Activated T-helper 9 cell treated with anti-CD3 and anti-CD28 coated beads, Interleukin-2, amount 50 U/mL, for 16 hours (primary cell): ENCODE measurements around the gene RFTN1.

Experiments
- DNase-seq: peaks from one replicate; pipeline ENCODE4 v3.0.0-alpha.2; 2020; ENCODE audit warnings: low read depth

Gene RFTN1

GRCh38 chr3:16378415-16378814 is 135.1 kb downstream of the RFTN1 start:
- DNase-seq, result no peak

- no peak for DNase-seq
These were observed 135.6 kb downstream of the RFTN1 start for GRCh38 chr3:16377847-16378302.

- no peak for DNase-seq
These were observed 136.3 kb downstream of the RFTN1 start for GRCh38 chr3:16377196-16377595.

GRCh38 chr3:16375891-16376290 is 137.6 kb downstream of the RFTN1 start:
- DNase-seq, result no peak

GRCh38 chr3:16374935-16375245 is 138.6 kb downstream of the RFTN1 start:
- no peak for DNase-seq

GRCh38 chr3:16374047-16374934 is 139.2 kb downstream of the RFTN1 start:
- DNase-seq, result no peak

- DNase-seq, result no peak
These were observed 140.1 kb downstream of the RFTN1 start for GRCh38 chr3:16373341-16373946.

- no peak for DNase-seq
These were observed 140.9 kb downstream of the RFTN1 start for GRCh38 chr3:16372362-16373292.

- no peak for DNase-seq
These were observed 142.4 kb downstream of the RFTN1 start for GRCh38 chr3:16370872-16371740.

- no peak for DNase-seq
These were observed 143.0 kb downstream of the RFTN1 start for GRCh38 chr3:16370503-16370871.

GRCh38 chr3:16369885-16370284 is 143.6 kb downstream of the RFTN1 start:
- DNase-seq, result no peak

- DNase-seq, result no peak
These were observed 144.2 kb downstream of the RFTN1 start for GRCh38 chr3:16369276-16369675.

- no peak for DNase-seq
These were observed 146.9 kb downstream of the RFTN1 start for GRCh38 chr3:16366581-16366980.

GRCh38 chr3:16365491-16366128 is 147.9 kb downstream of the RFTN1 start:
- no peak for DNase-seq

GRCh38 chr3:16364963-16365362 is 148.5 kb downstream of the RFTN1 start:
- no peak for DNase-seq

- DNase-seq, result no peak
These were observed 149.2 kb downstream of the RFTN1 start for GRCh38 chr3:16364323-16364722.

- DNase-seq, result no peak
These were observed 149.9 kb downstream of the RFTN1 start for GRCh38 chr3:16363636-16364035.

GRCh38 chr3:16362770-16363169 is 150.7 kb downstream of the RFTN1 start:
- no peak for DNase-seq

- DNase-seq, result no peak
These were observed 152.4 kb downstream of the RFTN1 start for GRCh38 chr3:16361087-16361486.

- DNase-seq, result no peak
These were observed 154.2 kb downstream of the RFTN1 start for GRCh38 chr3:16359331-16359730.

GRCh38 chr3:16358336-16358735 is 155.2 kb downstream of the RFTN1 start:
- no peak for DNase-seq
